HCT116 (cell line): ENCODE data around the gene RASAL2. TPM values are rescaled to one million over a fixed set of nuclear protein-coding genes. Genes with fewer than 3 reads are reported as not detected.

Source experiments
- ATAC-seq: fragments of 200-7000 bp; cut with Tn5 transposase; 2 replicates; pipeline ENCODE4 v1.9.1; 2020; ENCODE audit warnings: mild to moderate bottlenecking, moderate library complexity
- BruUV-seq: library from RNA; stranded (reverse); fragments of 400-500 nt; replicated peaks from 2 replicates; lab custom pipeline; 2021; lab: Mats Ljungman, UMichigan
- CTCF ChIA-PET: fragments of 300-600 bp; sonication (Branson Sonifier 250); formaldehyde crosslinking; loops from one replicate; lab custom pipeline; 2021; ENCODE audit warnings: antibody characterized with exemption; lab: Charles Lee
- POLR2A ChIA-PET: fragments of 300-600, 350-600 bp; sonication (Branson Sonifier 250); formaldehyde crosslinking; loops from one replicate; lab custom pipeline; 2021; ENCODE audit warnings: antibody characterized with exemption; lab: Charles Lee
- RAD21 ChIA-PET, 2 experiments: fragments of 300-600 bp; sonication (Branson Sonifier 250); formaldehyde crosslinking; loops; one replicate each; lab custom pipeline; 2023; ENCODE audit warnings: low total read pairs in 2 of 2; ENCODE audit not compliant: uncharacterized antibody in 2 of 2, unreplicated experiment in 2 of 2, low non-redundant PET in 1 of 2; lab: Charles Lee
- DNase-seq: peaks from one replicate; pipeline ENCODE4 v3.0.0-alpha.2; 2010; ENCODE audit warnings: low read depth, low spot score
- H2AFZ ChIP-seq: fragments of 200-600 bp; shearing (Covaris generic), sonication (generic); 2 replicates; pipeline ENCODE4 v1.6.1; 2017; ENCODE audit warnings: low read depth, mixed run types, mixed read lengths, antibody characterized with exemption, low read length; ENCODE audit not compliant: poor library complexity, severe bottlenecking
- H3K27ac ChIP-seq: 2 replicates; pipeline ENCODE4 v1.5.1; 2012; ENCODE audit warnings: low read depth, low read length
- H3K27me3 ChIP-seq: fragments of 200-600 bp; sonication (generic); 2 replicates; pipeline ENCODE4 v1.6.1; 2016; ENCODE audit warnings: mixed run types, low read length, mixed read lengths; ENCODE audit not compliant: insufficient read depth
- H3K36me3 ChIP-seq, 2 experiments: fragments of 200-500 bp in 1 of 2; fragments of 200-600 bp in 1 of 2; sonication (Bioruptor generic) in 1 of 2; sonication (generic) in 1 of 2; 2 replicates each; pipeline versions ENCODE4 v1.5.1 to v1.6.1; 2014 to 2016; ENCODE audit warnings: low read length in 2 of 2, inconsistent platforms in 1 of 2, mixed read lengths in 1 of 2, mixed run types in 1 of 2; ENCODE audit not compliant: insufficient read depth in 2 of 2, control insufficient read depth in 1 of 2
- H3K4me1 ChIP-seq, 2 experiments: fragments of 200-600 bp in 1 of 2; sonication (generic) in 1 of 2; 2 replicates each; pipeline versions ENCODE4 v1.5.1 to v1.6.1; 2012 to 2017; ENCODE audit warnings: low read length in 2 of 2, inconsistent platforms in 1 of 2, mild to moderate bottlenecking in 1 of 2, mixed read lengths in 1 of 2, mixed run types in 1 of 2, moderate library complexity in 1 of 2; ENCODE audit not compliant: insufficient read depth in 2 of 2, control insufficient read depth in 1 of 2
- H3K4me2 ChIP-seq: fragments of 200-600 bp; sonication (generic); 2 replicates; pipeline ENCODE4 v1.6.1; 2017; ENCODE audit warnings: mixed run types, low read length, mixed read lengths
- H3K4me3 ChIP-seq, 2 experiments: fragments of 200-600 bp in 1 of 2; sonication (generic) in 1 of 2; replicated peaks in 1 of 2; 2 replicates each; pipeline ENCODE4 v1.5.1; 2011 to 2016; ENCODE audit warnings: low read length in 2 of 2, control low read depth in 1 of 2, low read depth in 1 of 2, mild to moderate bottlenecking in 1 of 2, mixed read lengths in 1 of 2, mixed run types in 1 of 2
- H3K79me2 ChIP-seq: fragments of 200-600 bp; sonication (generic); 2 replicates; pipeline ENCODE4 v1.6.1; 2017; ENCODE audit warnings: mild to moderate bottlenecking, mixed run types, low read length, moderate library complexity, mixed read lengths; ENCODE audit not compliant: insufficient read depth
- H3K9ac ChIP-seq: fragments of 200-600 bp; sonication (generic); 2 replicates; pipeline ENCODE4 v1.6.1; 2016; ENCODE audit warnings: low read length, mixed read lengths
- H3K9me2 ChIP-seq: fragments of 200-600 bp; sonication (generic), shearing (Covaris generic); 2 replicates; pipeline ENCODE4 v1.6.1; 2017; ENCODE audit warnings: mixed run types, mild to moderate bottlenecking, moderate library complexity; ENCODE audit not compliant: insufficient read depth
- H3K9me3 ChIP-seq, 2 experiments: fragments of 200-500 bp in 1 of 2; fragments of 200-600 bp in 1 of 2; sonication (Bioruptor generic) in 1 of 2; sonication (generic) in 1 of 2; 2 replicates each; pipeline ENCODE4 v1.6.1; 2014 to 2017; ENCODE audit warnings: low read length in 2 of 2, mixed read lengths in 2 of 2, inconsistent platforms in 1 of 2, low read depth in 1 of 2, mild to moderate bottlenecking in 1 of 2, mixed run types in 1 of 2, moderate library complexity in 1 of 2; ENCODE audit not compliant: control insufficient read depth in 1 of 2, insufficient read depth in 1 of 2
- H4K20me1 ChIP-seq: fragments of 200-600 bp; sonication (generic), shearing (Covaris generic); 2 replicates; pipeline ENCODE4 v1.6.1; 2017; ENCODE audit warnings: mixed run types, mild to moderate bottlenecking, moderate library complexity; ENCODE audit not compliant: insufficient read depth
- CBX3 ChIP-seq: IDR thresholded peaks from 2 replicates; pipeline ENCODE4 v1.6.1; 2012; ENCODE audit warnings: low read depth
- CEBPB ChIP-seq: IDR thresholded peaks from 2 replicates; pipeline ENCODE4 v1.6.1; 2012; ENCODE audit warnings: low read depth
- EGR1 ChIP-seq: IDR thresholded peaks from 2 replicates; pipeline ENCODE4 v1.6.1; 2012; ENCODE audit warnings: low read depth
- ELF1 ChIP-seq: IDR thresholded peaks from 2 replicates; pipeline ENCODE4 v1.6.1; 2012; ENCODE audit warnings: low read depth, borderline replicate concordance
- FOSL1 ChIP-seq: IDR thresholded peaks from 2 replicates; pipeline ENCODE4 v1.6.1; 2012; ENCODE audit warnings: low read depth
- POLR2A ChIP-seq: IDR thresholded peaks from 2 replicates; pipeline ENCODE4 v1.7.0; 2011; ENCODE audit warnings: borderline replicate concordance; ENCODE audit not compliant: insufficient read depth, insufficient read length; ENCODE audit errors: extremely low read depth
- POLR2AphosphoS5 ChIP-seq: IDR thresholded peaks from 2 replicates; pipeline ENCODE4 v1.6.1; 2011; ENCODE audit warnings: mild to moderate bottlenecking, low read depth, low read length, moderate library complexity
- SIN3A ChIP-seq: IDR thresholded peaks from 2 replicates; pipeline ENCODE4 v1.6.1; 2012; ENCODE audit warnings: low read depth
- SP1 ChIP-seq: IDR thresholded peaks from 2 replicates; pipeline ENCODE4 v1.6.1; 2012; ENCODE audit warnings: low read depth
- YY1 ChIP-seq: IDR thresholded peaks from 2 replicates; pipeline ENCODE4 v1.6.1; 2011; ENCODE audit warnings: low read length, low read depth, moderate library complexity, mild to moderate bottlenecking; ENCODE audit not compliant: insufficient replicate concordance; ENCODE audit errors: extremely low read depth
- ZNF274 ChIP-seq: fragments of 200-500 bp; sonication (Bioruptor generic); IDR thresholded peaks from 2 replicates; pipeline ENCODE4 v1.6.1; 2014; ENCODE audit warnings: mild to moderate bottlenecking, low read depth, low read length, inconsistent platforms
- intact Hi-C: fragments of 100-400 bp; cut with micrococcal nuclease; formaldehyde crosslinking; loops from 2 replicates; pipeline ENCODE4 v1.10.0; 2022
- total RNA-seq: library from RNA; stranded (reverse); gene quantifications from one replicate; pipeline ENCODE4 v1.2.1, GENCODE V29; 2021; ENCODE audit not compliant: unreplicated experiment
- TF ChIP-seq, protein P1 (sequence below): IDR thresholded peaks from 2 replicates; pipeline ENCODE4 v1.6.1; 2011; ENCODE audit warnings: mild to moderate bottlenecking, low read length, moderate library complexity; ENCODE audit not compliant: insufficient replicate concordance; ENCODE audit errors: extremely low read depth
- TF ChIP-seq, protein P2 (sequence below): IDR thresholded peaks from 2 replicates; pipeline ENCODE4 v1.6.1; 2012
- TF ChIP-seq, protein P3 (sequence below): IDR thresholded peaks from 2 replicates; pipeline ENCODE4 v1.6.1; 2012

Gene RASAL2
- total RNA-seq, 1 experiment from 2014 or later: 11.7 TPM

DNA sequence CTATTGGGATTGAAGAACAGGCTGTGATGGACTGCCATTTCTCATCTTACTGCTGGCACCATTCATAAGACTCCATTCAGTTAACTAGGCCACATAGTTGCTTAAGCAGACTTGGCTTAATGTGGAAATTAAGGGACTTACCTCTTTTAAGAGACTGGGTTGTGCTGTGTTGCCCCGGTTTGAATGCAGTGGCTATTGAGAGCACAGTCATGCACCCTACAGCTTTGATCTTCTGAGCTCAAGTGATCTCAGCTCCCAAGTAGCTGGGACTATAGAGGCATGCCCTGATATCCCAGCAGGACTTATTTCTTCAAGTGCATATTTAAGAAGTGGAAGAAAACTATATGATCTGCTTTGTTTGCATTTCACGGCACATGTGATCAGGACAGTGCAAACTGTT lies 181.1 kb downstream of the RASAL2 start:
- ChIA-PET RAD21 (no interaction called here), CTCF (no interaction called here), POLR2A (no interaction called here)
- Histone ChIP-seq H3K27ac (no peak overlapping the region), H3K79me2 (no peaks in the 10 kb centered on the region), H2AFZ (no peak overlapping the region), H3K4me3 (no peak overlapping the region), H3K9me2 (no peaks in the 10 kb centered on the region), H4K20me1 (no peaks in the 10 kb centered on the region), H3K4me2 (no peak overlapping the region), H3K4me1 (peaks cover 0 to 14% of the 10 kb centered on the region in 2 experiments; a peak in 1 of 4 replicates), H3K9me3 (no peaks in the 10 kb centered on the region), H3K9ac (no peak overlapping the region), H3K27me3 (no peaks in the 10 kb centered on the region), H3K36me3 (no peaks in the 10 kb centered on the region)
- no peak for DNase-seq
- no peak for ATAC-seq
- BruUV-seq: no TSS peak
- intact Hi-C loops: loop anchor here (10.0 kb wide), 1 partner anchor 70 kb away; no protein-coding TSS in a partner anchor
- TF ChIP-seq SIN3A: no peak
- TF ChIP-seq, protein P1, sequence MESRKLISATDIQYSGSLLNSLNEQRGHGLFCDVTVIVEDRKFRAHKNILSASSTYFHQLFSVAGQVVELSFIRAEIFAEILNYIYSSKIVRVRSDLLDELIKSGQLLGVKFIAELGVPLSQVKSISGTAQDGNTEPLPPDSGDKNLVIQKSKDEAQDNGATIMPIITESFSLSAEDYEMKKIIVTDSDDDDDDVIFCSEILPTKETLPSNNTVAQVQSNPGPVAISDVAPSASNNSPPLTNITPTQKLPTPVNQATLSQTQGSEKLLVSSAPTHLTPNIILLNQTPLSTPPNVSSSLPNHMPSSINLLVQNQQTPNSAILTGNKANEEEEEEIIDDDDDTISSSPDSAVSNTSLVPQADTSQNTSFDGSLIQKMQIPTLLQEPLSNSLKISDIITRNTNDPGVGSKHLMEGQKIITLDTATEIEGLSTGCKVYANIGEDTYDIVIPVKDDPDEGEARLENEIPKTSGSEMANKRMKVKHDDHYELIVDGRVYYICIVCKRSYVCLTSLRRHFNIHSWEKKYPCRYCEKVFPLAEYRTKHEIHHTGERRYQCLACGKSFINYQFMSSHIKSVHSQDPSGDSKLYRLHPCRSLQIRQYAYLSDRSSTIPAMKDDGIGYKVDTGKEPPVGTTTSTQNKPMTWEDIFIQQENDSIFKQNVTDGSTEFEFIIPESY: no peak
- TF ChIP-seq FOSL1: no peak
- TF ChIP-seq POLR2AphosphoS5: no peak

DNA sequence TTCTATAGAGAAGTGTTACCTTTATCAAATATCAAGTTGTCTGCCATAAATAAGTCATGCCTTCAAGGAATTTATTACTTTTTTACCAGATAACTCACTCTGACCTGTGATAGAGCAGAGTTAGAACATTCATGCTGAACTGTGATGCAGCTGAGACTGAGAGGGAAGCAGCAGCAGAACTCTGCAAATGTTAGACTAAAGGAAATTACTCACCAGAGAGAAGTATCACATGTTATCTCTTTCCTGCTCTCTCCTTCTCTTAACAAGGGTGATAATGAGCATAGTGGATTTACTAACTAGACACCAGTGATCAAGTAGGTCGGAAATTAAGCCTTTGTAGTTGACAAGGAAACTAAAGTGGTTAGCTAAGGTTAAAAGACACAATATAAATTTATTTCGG lies 181.6 kb downstream of the RASAL2 start:
- Histone ChIP-seq H3K9ac (no peak overlapping the region), H3K27me3 (no peaks in the 10 kb centered on the region), H3K4me1 (peaks cover 0 to 14% of the 10 kb centered on the region in 2 experiments; a peak in 1 of 4 replicates), H3K9me2 (no peaks in the 10 kb centered on the region), H3K27ac (no peak overlapping the region), H3K79me2 (no peaks in the 10 kb centered on the region), H3K9me3 (no peaks in the 10 kb centered on the region), H3K36me3 (no peaks in the 10 kb centered on the region), H3K4me3 (no peak overlapping the region), H4K20me1 (no peaks in the 10 kb centered on the region), H2AFZ (no peak overlapping the region), H3K4me2 (no peak overlapping the region)
- DNase-seq (no peak), ATAC-seq (no peak)
- intact Hi-C loops: loop anchor here (10.0 kb wide), 1 partner anchor 71 kb away; no protein-coding TSS in a partner anchor
- no peak for TF ChIP-seq POLR2A
- no peak for TF ChIP-seq YY1
- no peak for TF ChIP-seq ZNF274
- TF ChIP-seq, protein P1: no peak
- no peak for TF ChIP-seq POLR2AphosphoS5
- TF ChIP-seq CBX3: no peak
- TF ChIP-seq CEBPB: no peak
- no peak for TF ChIP-seq SP1
- TF ChIP-seq, protein P2, sequence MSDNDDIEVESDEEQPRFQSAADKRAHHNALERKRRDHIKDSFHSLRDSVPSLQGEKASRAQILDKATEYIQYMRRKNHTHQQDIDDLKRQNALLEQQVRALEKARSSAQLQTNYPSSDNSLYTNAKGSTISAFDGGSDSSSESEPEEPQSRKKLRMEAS: no peak
- TF ChIP-seq, protein P3, sequence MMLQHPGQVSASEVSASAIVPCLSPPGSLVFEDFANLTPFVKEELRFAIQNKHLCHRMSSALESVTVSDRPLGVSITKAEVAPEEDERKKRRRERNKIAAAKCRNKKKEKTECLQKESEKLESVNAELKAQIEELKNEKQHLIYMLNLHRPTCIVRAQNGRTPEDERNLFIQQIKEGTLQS: no peak
- TF ChIP-seq ELF1: no peak
- no peak for TF ChIP-seq EGR1
- TF ChIP-seq SIN3A: no peak
- RAD21 ChIA-PET: no interaction called here
- POLR2A ChIA-PET: no interaction called here
- BruUV-seq: no TSS peak
- CTCF ChIA-PET: no interaction called here
